Osteocyte (in vitro differentiated cells): ENCODE data around the gene CD1E. TPM values are rescaled to one million over a fixed set of nuclear protein-coding genes. Genes with fewer than 3 reads are reported as not detected.
"Not testable (repeated sequence)": the region's sequence is repeated elsewhere in the genome, so short reads cannot be mapped to it uniquely, and the experiment has no call there.

Source experiments
- DNase-seq: peaks from one replicate; pipeline ENCODE4 v3.0.0; 2021; ENCODE audit warnings: mixed read lengths; ENCODE audit not compliant: unreplicated experiment; ENCODE audit errors: extremely low spot score
- H3K27ac Mint-ChIP-seq: one replicate; pipeline ENCODE4 v1.8.0; 2021; ENCODE audit warnings: mild to moderate bottlenecking, mixed read lengths; ENCODE audit not compliant: unreplicated experiment
- H3K27me3 Mint-ChIP-seq: one replicate; pipeline ENCODE4 v1.8.0; 2021; ENCODE audit warnings: mixed read lengths; ENCODE audit not compliant: unreplicated experiment
- H3K36me3 Mint-ChIP-seq: one replicate; pipeline ENCODE4 v1.8.0; 2021; ENCODE audit warnings: mixed read lengths; ENCODE audit not compliant: unreplicated experiment
- H3K4me1 Mint-ChIP-seq: one replicate; pipeline ENCODE4 v1.8.0; 2021; ENCODE audit warnings: mixed read lengths; ENCODE audit not compliant: unreplicated experiment
- H3K4me3 Mint-ChIP-seq: one replicate; pipeline ENCODE4 v1.8.0; 2021; ENCODE audit warnings: mild to moderate bottlenecking, moderate library complexity, mixed read lengths; ENCODE audit not compliant: unreplicated experiment
- H3K9me3 Mint-ChIP-seq: one replicate; pipeline ENCODE4 v1.8.0; 2021; ENCODE audit warnings: mixed read lengths; ENCODE audit not compliant: unreplicated experiment
- total RNA-seq: library from RNA; stranded (reverse); gene quantifications from 2 replicates; pipeline ENCODE4 v1.2.1, GENCODE V29; 2021
- TF ChIP-seq, protein P1 (sequence below): fragments of 200-600 bp; sonication (generic); IDR thresholded peaks from 2 replicates; pipeline ENCODE4 v1.5.0; 2021; ENCODE audit warnings: antibody characterized with exemption, mild to moderate bottlenecking, moderate library complexity

The CD1E gene
- total RNA-seq, 1 donor from 2014 or later, result not detected

DNA sequence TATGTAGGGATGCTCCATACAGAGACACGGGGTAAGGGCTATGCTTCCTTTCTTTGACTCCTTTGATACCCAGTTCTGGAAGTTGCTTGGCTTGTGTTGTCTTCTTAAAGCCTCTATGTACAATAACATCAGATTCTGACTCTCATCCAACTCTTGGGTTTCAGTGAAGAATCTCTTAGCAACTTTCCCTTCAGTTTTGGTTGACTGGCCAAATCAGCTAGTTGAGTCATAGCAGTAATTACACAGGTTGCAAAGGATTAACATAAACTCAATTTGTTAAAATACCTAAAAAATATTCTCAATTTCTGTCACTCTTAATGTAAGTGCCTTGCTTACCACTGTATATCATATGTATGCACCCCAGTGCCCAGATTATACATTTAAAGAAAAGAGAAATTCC lies 9.2 kb downstream of the CD1E start:
- TF ChIP-seq, protein P1, sequence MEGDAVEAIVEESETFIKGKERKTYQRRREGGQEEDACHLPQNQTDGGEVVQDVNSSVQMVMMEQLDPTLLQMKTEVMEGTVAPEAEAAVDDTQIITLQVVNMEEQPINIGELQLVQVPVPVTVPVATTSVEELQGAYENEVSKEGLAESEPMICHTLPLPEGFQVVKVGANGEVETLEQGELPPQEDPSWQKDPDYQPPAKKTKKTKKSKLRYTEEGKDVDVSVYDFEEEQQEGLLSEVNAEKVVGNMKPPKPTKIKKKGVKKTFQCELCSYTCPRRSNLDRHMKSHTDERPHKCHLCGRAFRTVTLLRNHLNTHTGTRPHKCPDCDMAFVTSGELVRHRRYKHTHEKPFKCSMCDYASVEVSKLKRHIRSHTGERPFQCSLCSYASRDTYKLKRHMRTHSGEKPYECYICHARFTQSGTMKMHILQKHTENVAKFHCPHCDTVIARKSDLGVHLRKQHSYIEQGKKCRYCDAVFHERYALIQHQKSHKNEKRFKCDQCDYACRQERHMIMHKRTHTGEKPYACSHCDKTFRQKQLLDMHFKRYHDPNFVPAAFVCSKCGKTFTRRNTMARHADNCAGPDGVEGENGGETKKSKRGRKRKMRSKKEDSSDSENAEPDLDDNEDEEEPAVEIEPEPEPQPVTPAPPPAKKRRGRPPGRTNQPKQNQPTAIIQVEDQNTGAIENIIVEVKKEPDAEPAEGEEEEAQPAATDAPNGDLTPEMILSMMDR, result no peak
- H3K27me3 Mint-ChIP-seq, result no peaks in the 10 kb centered on the region
- no peak for DNase-seq
- no peak overlapping the region for H3K4me3 Mint-ChIP-seq
- H3K9me3 Mint-ChIP-seq, result no peaks in the 10 kb centered on the region
- H3K4me1 Mint-ChIP-seq, result no peaks in the 10 kb centered on the region
- H3K36me3 Mint-ChIP-seq, result no peaks in the 10 kb centered on the region
- H3K27ac Mint-ChIP-seq, result no peak overlapping the region

DNA sequence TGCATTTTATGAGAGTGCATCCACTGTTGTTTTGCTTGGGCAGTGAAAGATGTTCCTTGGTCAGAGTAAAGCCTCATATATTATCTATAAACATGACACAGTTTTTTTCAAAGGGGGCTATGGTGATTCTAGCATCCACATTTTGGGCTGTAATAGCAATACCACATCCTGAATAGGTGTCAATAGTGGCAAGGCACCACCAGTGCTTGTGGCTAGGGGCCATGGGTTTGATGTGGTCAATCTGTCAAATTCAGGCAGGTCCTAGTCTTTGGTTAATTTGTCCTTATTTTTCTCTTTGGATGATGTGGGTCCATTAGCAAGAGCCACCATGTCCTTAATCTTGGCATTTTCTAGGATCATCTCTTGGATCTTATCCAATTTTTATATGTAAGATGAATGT lies 13.1 kb downstream of the CD1E start:
- no peaks in the 10 kb centered on the region for H3K4me1 Mint-ChIP-seq
- no peak for DNase-seq
- H3K27ac Mint-ChIP-seq, result no peak overlapping the region
- peaks cover 3% of the 10 kb centered on the region for H3K9me3 Mint-ChIP-seq
- no peaks in the 10 kb centered on the region for H3K27me3 Mint-ChIP-seq
- H3K4me3 Mint-ChIP-seq, result no peak overlapping the region
- TF ChIP-seq, protein P1, result no peak
- H3K36me3 Mint-ChIP-seq, result no peaks in the 10 kb centered on the region

DNA sequence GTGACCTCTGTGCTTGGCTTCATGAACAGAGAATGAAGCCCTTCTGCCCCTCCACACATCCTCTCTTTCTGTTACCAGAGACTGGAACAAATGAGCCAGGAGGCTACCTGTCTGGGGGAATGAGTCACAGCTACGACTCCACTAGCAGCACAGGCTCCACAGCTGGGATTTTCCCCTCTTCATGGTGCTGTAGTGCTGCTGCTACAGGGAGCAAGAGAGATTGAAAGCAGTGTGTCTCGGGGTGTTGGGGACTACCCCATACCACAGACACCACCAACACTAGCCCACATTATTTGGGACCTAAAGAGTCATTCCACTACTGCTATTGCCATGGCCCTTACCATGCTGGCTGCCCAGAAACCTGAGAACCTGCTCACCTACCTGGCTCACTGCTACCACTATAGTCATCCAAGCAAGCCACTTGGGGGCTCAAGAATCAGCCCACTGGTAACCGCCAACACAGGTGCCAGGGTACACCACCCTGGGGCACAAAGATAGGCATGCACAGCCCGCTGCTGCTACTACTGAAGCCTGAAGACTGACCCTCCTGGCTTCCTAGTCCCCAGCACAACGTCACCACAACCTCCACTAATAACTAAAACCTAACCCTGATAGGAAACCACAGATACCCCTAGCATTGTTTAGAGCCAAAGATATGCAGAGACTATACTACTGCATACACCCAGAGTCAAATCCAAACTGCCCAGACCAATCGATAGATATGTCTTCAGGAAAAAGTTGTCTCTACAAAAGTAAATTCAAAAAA lies 17.7 kb downstream of the CD1E start:
- TF ChIP-seq, protein P1, result no peak
- Mint-ChIP-seq H3K27me3 (no peaks in the 10 kb centered on the region), H3K36me3 (no peaks in the 10 kb centered on the region), H3K4me3 (no peak overlapping the region), H3K27ac (no peak overlapping the region), H3K9me3 (peaks cover 10% of the 10 kb centered on the region), H3K4me1 (no peaks in the 10 kb centered on the region)
- no peak for DNase-seq

DNA sequence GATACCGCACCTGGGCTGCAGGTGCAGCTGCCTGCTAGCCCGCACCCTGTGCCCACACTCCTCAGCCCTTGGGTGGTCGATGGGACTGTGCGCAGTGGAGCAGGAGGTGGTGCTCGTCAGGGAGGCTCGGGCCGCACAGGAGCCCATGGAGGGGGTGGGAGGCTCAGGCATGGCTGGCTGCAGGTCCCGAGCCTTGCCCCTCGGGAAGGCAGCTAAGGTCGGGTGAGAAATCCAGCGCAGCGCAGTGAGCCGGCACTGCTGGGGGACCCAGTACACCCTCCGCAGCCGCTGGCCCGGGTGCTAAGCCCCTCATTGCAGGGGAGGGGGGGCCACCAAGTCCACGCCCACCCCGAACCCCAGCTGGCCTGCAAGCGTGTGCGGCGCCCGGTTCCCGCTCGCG lies 20.4 kb downstream of the CD1E start:
- not testable (repeated sequence) for H3K4me1 Mint-ChIP-seq, DNase-seq, H3K36me3 Mint-ChIP-seq, H3K4me3 Mint-ChIP-seq, H3K27ac Mint-ChIP-seq, H3K27me3 Mint-ChIP-seq
- peaks cover 10% of the 10 kb centered on the region for H3K9me3 Mint-ChIP-seq

DNA sequence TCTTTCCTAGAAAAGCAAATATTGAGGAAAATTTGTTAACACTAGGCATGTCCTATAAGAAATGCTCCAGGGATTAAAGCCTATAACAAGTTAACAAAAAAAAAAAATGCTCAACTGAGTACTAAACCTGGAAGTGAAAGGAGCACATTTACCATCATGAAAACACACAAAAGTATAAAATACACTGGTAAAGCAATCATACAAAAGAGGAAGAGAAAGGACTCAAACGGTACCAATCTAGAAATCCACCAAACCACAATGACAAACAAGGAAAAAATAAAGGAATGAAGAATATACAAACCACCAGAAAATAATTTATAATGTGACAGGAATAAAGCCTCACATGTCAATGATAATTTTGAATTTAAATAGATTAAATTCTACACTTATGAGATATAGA lies 21.2 kb downstream of the CD1E start:
- no peaks in the 10 kb centered on the region for H3K4me1 Mint-ChIP-seq
- H3K9me3 Mint-ChIP-seq, result peaks cover 10% of the 10 kb centered on the region
- TF ChIP-seq, protein P1, result no peak
- H3K4me3 Mint-ChIP-seq, result no peak overlapping the region
- H3K36me3 Mint-ChIP-seq, result no peaks in the 10 kb centered on the region
- H3K27ac Mint-ChIP-seq, result no peak overlapping the region
- H3K27me3 Mint-ChIP-seq, result no peaks in the 10 kb centered on the region
- DNase-seq, result no peak
